HG03354 (cell line): ENCODE results near the gene NINJ1.
"Not testable (repeated sequence)": the region's sequence is repeated elsewhere in the genome, so short reads cannot be mapped to it uniquely, and the experiment has no call there.

ENCODE experiments used
- ATAC-seq: cut with Tn5 transposase; IDR thresholded peaks from one replicate; pipeline ENCODE4 v1.9.1; 2021; ENCODE audit warnings: mild to moderate bottlenecking; ENCODE audit not compliant: unreplicated experiment, poor library complexity, severe bottlenecking

NINJ1 gene

DNA sequence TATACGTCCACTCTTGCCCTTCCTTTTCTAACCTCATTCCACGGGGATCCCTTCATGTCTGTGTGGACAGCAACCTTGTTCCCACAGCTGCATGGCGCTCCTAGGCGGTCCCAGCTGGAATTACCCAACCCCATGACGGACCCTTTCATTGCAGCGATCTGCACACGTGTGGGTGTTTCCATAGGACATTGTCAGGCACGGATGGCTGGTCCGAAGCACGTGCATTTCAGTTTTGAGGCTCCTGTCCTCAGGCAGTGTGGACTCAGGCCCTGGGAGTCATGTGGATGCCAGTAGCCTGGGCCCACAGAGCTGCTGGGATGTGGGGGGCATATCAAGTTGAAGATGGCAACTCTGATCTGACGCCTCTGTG lies 23.1 kb downstream of the NINJ1 start:
- ATAC-seq: no peak

DNA sequence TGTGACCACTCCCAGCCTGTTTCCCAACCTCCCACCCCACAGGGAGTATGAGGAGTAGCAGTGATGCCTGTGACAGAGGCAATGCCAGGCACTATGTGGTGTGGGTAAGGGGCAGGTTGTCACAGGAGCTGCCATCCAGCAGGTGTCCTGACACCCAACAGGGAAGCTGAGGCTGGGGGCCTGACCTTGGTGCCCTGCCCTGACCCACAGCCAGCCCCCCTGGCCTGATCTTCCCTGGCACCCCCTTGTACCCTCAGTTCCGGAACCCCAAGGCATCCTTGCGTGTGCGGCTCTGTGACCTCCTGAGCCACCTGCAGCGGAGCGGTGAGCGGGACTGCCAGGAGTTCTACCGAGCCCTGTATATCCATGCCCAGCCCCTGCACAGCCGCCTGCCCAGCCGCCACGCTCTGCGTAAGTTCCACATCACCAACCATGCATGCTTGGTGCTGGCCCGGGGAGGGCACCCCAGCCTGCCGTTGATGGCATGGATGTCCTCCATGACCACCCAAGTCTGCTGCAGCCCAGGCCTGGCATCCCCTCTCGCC lies 23.7 kb downstream of the NINJ1 start:
- ATAC-seq: no peak

DNA sequence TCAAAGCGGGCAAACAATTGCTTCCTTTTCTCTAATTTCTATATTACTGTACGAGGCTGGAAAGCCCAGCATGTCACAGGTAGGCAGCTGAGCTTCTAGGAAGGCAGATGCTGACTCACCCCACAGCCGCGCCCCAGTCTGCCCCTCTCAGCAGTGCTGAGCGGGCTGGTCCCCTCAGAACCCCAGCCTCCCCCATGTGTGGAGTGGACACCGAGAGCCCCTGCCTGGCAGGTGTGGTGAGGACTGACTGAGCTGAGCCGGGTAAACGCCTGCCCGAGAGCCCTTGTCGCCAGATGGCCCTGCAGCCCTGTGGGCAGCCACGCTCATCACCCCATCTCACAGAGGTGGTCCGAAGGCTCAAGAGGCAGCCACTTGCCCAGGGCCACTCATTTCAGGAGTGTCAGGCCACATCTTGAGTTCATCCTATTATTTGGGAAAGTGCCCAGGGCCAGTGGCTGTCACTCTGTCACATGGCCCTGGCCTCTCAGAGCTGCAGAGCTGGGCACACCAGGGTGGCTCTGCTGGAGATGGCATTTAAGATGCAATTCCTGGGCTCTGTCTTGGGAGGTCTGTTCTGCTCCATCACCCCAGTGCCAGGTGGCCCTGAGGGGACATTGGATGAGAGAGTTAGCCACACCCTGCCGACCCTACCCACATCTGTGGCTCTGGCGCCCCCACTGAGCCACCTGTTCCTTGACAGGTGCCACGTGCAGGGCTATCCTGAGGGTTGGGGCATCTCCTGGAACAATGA lies 25.6 kb downstream of the NINJ1 start:
- no peak for ATAC-seq

- no peak for ATAC-seq
Measured at GRCh38 chr9:93107825-93108161, 26.3 kb downstream of the NINJ1 start.

GRCh38 chr9:93107151-93107824 lies 26.8 kb downstream of the NINJ1 start:
- no peak for ATAC-seq

- ATAC-seq: no peak
Measured at GRCh38 chr9:93105620-93106019, 28.4 kb downstream of the NINJ1 start.

GRCh38 chr9:93101086-93101485 lies 33.0 kb downstream of the NINJ1 start:
- not testable (repeated sequence) for ATAC-seq

- no peak for ATAC-seq
Measured at GRCh38 chr9:93100276-93100636, 33.8 kb downstream of the NINJ1 start.

- no peak for ATAC-seq
Measured at GRCh38 chr9:93099551-93100275, 34.3 kb downstream of the NINJ1 start.

- ATAC-seq: no peak
Measured at GRCh38 chr9:93098236-93098946, 35.7 kb downstream of the NINJ1 start.

GRCh38 chr9:93097511-93098201 lies 36.4 kb downstream of the NINJ1 start:
- ATAC-seq: no peak

DNA sequence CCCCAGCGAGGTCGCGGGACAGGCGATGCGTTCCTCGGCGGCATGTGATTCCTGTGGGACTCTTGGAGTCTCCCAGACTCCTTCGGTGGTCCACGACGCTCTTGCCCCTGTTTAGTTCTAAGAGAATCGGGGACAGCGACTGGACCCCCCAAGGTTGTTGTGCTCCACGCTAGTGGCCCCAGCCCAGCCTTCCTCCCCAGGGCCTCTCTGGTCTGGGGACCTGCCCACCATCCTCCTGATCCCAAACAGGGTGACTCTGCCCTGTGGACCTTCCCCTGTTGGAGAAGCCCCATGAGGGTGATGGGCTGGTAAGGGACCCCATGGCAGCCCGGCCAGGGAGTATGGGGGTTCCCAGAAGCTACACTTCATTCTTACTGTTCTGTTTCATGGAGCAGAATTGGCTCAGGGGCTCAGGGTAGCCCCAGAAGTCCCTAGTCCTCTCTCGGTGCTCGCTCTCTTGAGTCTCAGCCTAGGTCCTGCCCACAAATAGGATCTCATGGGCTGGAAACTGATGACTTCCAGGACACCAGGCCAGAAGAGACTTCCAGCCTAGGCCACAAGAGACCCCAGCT lies 37.2 kb downstream of the NINJ1 start:
- ATAC-seq: no peak

DNA sequence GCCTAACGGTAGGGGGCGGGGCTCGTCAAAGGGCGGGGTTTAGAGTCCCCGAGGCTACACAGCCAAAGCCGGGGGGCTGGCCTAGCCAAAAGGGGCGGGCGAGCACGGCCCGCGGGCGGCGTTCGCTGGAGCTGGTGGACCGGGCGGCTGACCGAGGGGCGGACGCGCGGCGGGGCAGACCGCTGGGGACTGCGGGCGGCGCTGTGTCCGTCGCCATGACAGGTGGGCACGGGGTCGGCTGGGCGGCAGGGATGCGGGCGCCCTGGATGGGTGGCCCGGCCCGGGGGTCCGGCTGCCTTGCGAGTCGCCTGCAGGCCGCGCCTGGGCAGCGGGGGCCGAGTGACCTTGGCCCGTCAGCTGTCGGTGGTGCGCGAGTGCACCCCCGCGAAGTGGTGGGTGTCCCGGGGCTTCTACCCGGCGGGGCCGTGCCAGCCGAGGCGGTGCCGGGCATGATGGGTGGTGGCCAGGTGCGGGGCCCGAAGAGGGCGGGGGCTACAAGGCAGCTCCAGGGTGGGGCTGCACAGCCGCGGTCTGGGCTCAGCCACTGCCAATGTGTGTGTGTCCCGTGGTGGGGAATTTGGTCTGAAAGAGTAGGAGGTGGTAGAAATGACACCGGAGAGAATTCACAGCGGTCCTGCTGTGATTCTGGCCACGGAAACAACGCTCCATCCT lies 37.8 kb downstream of the NINJ1 start, which contains the start of gene CARD19:
Gene CARD19 (plus strand): TSS at position 87 of the 672 bp plus-strand sequence. CDS start 129 bp downstream, at position 216.
- ATAC-seq: peak; percentile 47

DNA sequence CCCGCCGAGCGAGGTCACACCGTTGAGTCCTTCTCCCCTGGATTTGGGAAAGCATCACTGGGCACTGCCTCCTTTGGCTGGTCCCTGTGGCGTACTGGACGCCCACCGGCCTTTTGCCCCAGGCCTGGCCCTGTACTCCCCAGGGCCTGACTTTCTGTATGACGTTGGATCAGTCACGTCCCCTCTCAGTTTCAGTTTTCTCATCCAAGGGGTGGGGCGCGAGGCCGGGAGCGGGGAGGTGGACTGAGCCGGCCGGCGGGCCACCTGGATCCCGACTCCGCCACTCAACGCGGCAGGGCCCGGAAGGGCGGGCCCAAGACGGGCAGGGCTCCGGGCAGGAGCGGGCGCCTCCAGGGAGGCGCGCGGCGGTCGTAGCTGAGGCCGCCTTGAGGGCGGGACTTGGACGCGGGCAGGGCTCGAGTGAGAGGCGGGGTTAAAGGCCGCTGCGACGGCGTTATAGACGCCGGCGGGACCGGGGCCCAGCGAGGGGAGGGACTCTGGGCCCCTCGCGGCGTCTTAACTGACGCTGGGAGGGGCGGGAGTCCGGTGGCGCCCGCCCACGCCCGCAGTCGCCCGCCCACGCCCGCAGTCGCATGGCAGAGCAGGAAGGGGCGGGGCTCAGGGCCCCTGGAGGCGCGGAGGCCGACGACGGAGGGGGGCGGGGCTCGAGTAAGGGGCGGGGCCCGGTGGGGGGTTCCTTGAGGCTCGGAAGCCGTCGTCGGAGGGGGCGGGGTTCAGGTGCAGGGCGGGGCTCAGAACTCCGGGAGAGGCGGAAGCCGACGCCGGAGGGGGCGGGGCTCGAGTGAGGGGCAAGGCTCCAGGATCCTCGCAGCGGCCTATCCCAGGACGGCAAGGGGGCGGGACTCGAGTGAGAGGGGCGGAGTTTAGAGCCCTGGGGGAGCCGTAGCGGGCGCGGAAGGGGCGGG lies 38.6 kb downstream of the NINJ1 start:
- peak; percentile 62 for ATAC-seq

DNA sequence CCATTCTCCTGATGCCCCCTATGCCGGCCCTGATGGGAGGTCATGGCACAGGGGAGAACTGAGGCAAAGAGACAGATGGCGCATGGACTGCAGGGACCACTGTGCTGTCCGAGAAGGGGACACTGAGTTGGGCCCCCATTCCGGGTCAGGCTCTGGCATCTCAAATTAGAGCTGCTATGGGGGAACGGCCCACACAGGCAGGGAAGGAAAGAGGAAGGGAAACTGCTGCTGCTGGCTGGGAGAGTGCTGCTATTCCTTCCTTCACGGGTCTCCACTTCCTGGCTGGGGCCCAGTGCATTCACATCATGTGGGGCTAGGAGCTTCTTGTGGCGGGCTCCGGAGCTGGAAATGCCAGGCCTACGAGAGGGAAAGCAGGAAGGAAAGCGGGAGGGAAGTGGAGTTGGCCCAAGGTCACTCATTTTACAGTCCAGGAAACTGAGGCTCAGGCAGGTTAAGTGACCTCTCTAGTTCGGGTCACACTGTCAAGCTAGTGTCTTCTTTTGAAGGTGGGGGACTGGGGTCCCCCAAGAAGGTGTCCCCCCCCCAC lies 39.3 kb downstream of the NINJ1 start:
- no peak for ATAC-seq

DNA sequence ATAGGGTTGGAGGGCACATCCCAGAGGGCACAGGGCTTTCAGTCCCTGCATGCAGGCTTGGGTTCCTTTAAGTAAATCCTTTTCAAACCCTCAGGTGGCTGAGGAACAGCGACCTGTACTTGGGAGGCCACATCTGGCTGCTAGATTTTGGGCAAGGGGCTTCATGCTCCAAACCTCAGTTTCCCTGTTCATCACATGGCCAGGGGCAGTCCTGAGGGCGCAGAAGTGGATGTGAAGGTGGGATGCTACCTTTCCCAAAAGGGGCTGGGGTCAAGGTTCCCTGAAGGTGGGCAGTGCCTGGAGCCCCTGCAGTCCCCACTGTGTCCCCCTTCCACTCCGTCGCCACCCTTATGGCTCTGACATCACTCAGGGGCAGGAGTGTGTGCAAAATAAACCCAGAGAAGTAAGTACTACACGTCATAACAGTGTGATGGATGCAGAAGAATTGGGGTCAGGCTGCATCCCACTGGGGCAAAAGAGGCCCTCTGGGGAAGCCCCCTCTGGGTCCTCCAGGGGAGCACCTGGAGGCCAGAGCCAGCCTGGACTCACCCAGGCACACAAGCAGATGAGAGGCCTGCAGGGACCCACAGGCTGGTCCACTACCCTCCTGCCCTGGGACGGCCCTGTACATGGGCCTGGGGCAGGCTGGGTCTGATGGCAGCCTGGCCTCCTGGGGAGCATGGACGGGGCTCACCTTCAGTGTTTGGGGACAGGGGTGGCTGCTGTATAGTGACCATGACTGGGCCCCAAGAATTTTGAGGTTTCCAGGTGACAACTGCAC lies 40.0 kb downstream of the NINJ1 start:
- no peak for ATAC-seq
